Measurements from ENCODE around the gene NOL4L. TPM values are rescaled to one million over a fixed set of nuclear protein-coding genes. Genes with fewer than 3 reads are reported as not detected.

Gene NOL4L
- total RNA-seq, 1 donor from 2014 or later = 30.5 TPM

- no peak for DNase-seq (ENCODE audit: extremely low spot score, unreplicated experiment)
- H3K36me3 Mint-ChIP-seq (ENCODE audit: unreplicated experiment) = peaks cover 3% of the 10 kb centered on the region
- H3K4me3 Mint-ChIP-seq (ENCODE audit: unreplicated experiment) = no peak overlapping the region
- no peaks in the 10 kb centered on the region for H3K9me3 Mint-ChIP-seq (ENCODE audit: unreplicated experiment)
- H3K27ac Mint-ChIP-seq (ENCODE audit: unreplicated experiment) = peak overlapping the region; percentile 34
- H3K27me3 Mint-ChIP-seq (ENCODE audit: unreplicated experiment) = no peaks in the 10 kb centered on the region
- H3K4me1 Mint-ChIP-seq (ENCODE audit: unreplicated experiment) = peaks cover 20% of the 10 kb centered on the region
- TF ChIP-seq, protein P1, sequence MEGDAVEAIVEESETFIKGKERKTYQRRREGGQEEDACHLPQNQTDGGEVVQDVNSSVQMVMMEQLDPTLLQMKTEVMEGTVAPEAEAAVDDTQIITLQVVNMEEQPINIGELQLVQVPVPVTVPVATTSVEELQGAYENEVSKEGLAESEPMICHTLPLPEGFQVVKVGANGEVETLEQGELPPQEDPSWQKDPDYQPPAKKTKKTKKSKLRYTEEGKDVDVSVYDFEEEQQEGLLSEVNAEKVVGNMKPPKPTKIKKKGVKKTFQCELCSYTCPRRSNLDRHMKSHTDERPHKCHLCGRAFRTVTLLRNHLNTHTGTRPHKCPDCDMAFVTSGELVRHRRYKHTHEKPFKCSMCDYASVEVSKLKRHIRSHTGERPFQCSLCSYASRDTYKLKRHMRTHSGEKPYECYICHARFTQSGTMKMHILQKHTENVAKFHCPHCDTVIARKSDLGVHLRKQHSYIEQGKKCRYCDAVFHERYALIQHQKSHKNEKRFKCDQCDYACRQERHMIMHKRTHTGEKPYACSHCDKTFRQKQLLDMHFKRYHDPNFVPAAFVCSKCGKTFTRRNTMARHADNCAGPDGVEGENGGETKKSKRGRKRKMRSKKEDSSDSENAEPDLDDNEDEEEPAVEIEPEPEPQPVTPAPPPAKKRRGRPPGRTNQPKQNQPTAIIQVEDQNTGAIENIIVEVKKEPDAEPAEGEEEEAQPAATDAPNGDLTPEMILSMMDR (IDR thresholded peaks at IDR 0.05) = no peak
Observed at GRCh38 chr20:32460231-32460630, 124.9 kb downstream of the NOL4L start.

GRCh38 chr20:32458837-32459220, 126.3 kb downstream of the NOL4L start:
- TF ChIP-seq, protein P1 (IDR thresholded peaks at IDR 0.05) = no peak
- peaks cover 15% of the 10 kb centered on the region for H3K4me1 Mint-ChIP-seq (ENCODE audit: unreplicated experiment)

GRCh38 chr20:32458061-32458836, 126.9 kb downstream of the NOL4L start:
- Mint-ChIP-seq H3K9me3 (ENCODE audit: unreplicated experiment) (no peaks in the 10 kb centered on the region), H3K4me3 (ENCODE audit: unreplicated experiment) (peak overlapping the region; percentile 65), H3K27me3 (ENCODE audit: unreplicated experiment) (no peaks in the 10 kb centered on the region), H3K4me1 (ENCODE audit: unreplicated experiment) (peaks cover 15% of the 10 kb centered on the region), H3K27ac (ENCODE audit: unreplicated experiment) (peak overlapping the region; percentile 64), H3K36me3 (ENCODE audit: unreplicated experiment) (peaks cover 12% of the 10 kb centered on the region)
- TF ChIP-seq, protein P1 (IDR thresholded peaks at IDR 0.05) = no peak
- DNase-seq (ENCODE audit: extremely low spot score, unreplicated experiment) = no peak

More at GRCh38 chr20:32458837-32459220, 126.3 kb downstream of the NOL4L start:
- Mint-ChIP-seq H3K4me3 (ENCODE audit: unreplicated experiment) (no peak overlapping the region), H3K27ac (ENCODE audit: unreplicated experiment) (peak overlapping the region; percentile 64), H3K9me3 (ENCODE audit: unreplicated experiment) (no peaks in the 10 kb centered on the region), H3K27me3 (ENCODE audit: unreplicated experiment) (no peaks in the 10 kb centered on the region), H3K36me3 (ENCODE audit: unreplicated experiment) (peaks cover 10% of the 10 kb centered on the region)
- DNase-seq (ENCODE audit: extremely low spot score, unreplicated experiment) = no peak

DNA sequence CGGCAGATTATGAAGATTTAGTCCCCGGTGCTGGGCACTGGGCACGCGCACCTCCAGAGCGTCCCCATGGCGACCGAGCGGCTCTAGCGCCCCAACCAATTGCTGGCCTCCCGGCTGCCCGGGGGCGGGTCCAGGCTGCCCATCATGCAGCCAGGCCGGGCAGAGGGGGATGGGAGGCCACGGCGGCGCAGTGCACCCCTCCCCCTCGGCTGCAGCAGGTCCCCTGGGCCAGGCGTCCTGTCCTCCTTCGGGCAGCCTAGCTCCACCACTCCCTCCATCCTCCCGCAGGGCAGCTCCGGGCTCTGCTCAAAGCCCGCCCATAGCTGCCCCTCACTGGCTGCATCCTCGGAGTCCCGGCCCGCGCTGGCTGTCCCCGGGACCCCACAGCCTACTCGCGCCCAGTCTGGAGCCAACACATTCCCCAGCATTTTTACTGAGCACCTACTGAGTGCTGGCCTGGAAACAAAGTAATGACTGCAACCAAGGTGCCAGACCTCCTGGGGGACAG, 127.6 kb downstream of the NOL4L start:
- no peaks in the 10 kb centered on the region for H3K27me3 Mint-ChIP-seq (ENCODE audit: unreplicated experiment)
- no peaks in the 10 kb centered on the region for H3K9me3 Mint-ChIP-seq (ENCODE audit: unreplicated experiment)
- peaks cover 15% of the 10 kb centered on the region for H3K4me1 Mint-ChIP-seq (ENCODE audit: unreplicated experiment)
- peak; percentile 90 for DNase-seq (ENCODE audit: extremely low spot score, unreplicated experiment)
- no peak overlapping the region for H3K27ac Mint-ChIP-seq (ENCODE audit: unreplicated experiment)
- TF ChIP-seq, protein P1 (IDR thresholded peaks at IDR 0.05) = no peak
- peak overlapping the region; percentile 65 for H3K4me3 Mint-ChIP-seq (ENCODE audit: unreplicated experiment)
- peaks cover 15% of the 10 kb centered on the region for H3K36me3 Mint-ChIP-seq (ENCODE audit: unreplicated experiment)

DNA sequence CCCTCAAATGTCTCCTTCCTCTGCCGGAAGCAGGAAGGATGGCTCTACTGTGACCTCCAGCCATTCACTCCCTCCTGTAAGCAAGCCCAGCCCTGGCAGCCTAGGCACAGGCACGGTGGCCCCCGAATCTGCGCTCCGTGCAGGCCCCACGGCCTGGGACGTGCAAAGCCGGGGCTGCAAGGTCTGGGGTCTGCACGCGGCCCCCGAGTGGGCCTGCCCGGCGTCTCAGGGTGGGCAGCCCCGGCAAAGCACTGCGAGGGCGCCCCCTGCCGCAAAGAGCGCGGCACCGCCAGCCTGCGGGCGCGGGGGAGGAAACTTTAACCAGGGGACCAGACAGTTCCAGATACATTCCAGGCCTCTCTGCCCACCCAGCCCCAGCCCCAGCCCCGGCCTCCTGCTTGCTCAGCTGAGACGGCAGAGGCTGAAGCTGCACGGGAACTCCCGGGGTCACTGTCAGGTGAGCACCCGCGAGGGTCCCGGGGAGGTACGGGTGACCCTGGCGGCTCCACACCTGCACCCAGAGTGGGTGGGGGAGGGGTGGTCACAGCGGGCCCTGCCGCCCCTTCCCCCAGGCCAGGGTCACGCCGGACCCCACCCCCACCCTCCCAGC, 128.2 kb downstream of the NOL4L start:
- DNase-seq (ENCODE audit: extremely low spot score, unreplicated experiment) = peak; percentile 89
- Mint-ChIP-seq H3K27ac (ENCODE audit: unreplicated experiment) (no peak overlapping the region), H3K36me3 (ENCODE audit: unreplicated experiment) (peaks cover 16% of the 10 kb centered on the region), H3K4me3 (ENCODE audit: unreplicated experiment) (peak overlapping the region; percentile 65), H3K9me3 (ENCODE audit: unreplicated experiment) (no peaks in the 10 kb centered on the region), H3K4me1 (ENCODE audit: unreplicated experiment) (peaks cover 15% of the 10 kb centered on the region), H3K27me3 (ENCODE audit: unreplicated experiment) (no peaks in the 10 kb centered on the region)
- TF ChIP-seq, protein P1 (IDR thresholded peaks at IDR 0.05) = peak; percentile 95
